ENCODE data around the gene MRPL2.

MRPL2 gene

DNA sequence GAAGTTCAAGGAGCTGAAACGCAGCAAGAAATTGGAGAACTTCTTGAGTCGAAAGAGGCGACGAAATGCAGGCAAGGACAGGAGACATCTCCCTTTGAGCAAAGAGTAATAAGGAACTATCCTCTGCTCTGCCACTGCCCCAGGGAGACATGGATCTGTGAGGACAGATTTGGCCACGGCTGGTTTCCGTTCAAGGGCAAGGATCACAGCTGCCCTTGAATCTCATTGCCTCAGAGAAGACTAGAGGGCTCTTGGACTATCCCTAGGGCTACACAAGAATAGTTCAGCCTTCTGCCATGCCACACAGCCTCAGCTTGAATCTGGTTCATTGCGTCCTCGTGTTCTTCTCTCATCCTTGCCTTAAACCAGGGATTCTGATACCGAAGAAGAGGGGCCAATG, 30.1 kb downstream of the MRPL2 start:
- no peak overlapping the region for H3K4me3 ChIP-seq (ENCODE audit: low read depth, low read length)
- no peaks in the 10 kb centered on the region for H3K4me1 ChIP-seq (ENCODE audit: control insufficient read depth, insufficient read depth, low read length)
- H3K27ac ChIP-seq (ENCODE audit: extremely low read depth, low read depth, low read length), result no peak overlapping the region
- H3K9me3 ChIP-seq (ENCODE audit: control insufficient read depth, insufficient read depth, low read depth, low read length), result no peaks in the 10 kb centered on the region
- ChIA-PET POLR2A (interaction anchor here (1.8 to 9.2 kb wide), 2 partner anchors 15 to 24 kb away, joined by 9 to 66 read pairs; partner anchors contain the start of genes CUL7, KLHDC3 and MEA1), CTCF (interaction anchor here (0.6 kb wide), 1 partner anchor 15 kb away, joined by 3 read pairs; the partner anchor contains the start of gene KLHDC3)
- TF ChIP-seq ZNF37A (tag by site-specific recombination; IDR thresholded peaks at IDR 0.05) (no peak), ZNF529 (tag by site-specific recombination; IDR thresholded peaks at IDR 0.05; ENCODE audit: insufficient replicate concordance) (no peak)
- TF ChIP-seq, protein P1, sequence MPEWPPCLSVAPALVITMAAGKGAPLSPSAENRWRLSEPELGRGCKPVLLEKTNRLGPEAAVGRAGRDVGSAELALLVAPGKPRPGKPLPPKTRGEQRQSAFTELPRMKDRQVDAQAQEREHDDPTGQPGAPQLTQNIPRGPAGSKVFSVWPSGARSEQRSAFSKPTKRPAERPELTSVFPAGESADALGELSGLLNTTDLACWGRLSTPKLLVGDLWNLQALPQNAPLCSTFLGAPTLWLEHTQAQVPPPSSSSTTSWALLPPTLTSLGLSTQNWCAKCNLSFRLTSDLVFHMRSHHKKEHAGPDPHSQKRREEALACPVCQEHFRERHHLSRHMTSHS (tag by site-specific recombination; IDR thresholded peaks at IDR 0.05), result no peak
- peaks cover 78 to 84% of the 10 kb centered on the region in 2 experiments for H3K36me3 ChIP-seq (ENCODE audit: control insufficient read depth in 2 of 2, insufficient read depth in 1 of 2, low read length in 2 of 2)

DNA sequence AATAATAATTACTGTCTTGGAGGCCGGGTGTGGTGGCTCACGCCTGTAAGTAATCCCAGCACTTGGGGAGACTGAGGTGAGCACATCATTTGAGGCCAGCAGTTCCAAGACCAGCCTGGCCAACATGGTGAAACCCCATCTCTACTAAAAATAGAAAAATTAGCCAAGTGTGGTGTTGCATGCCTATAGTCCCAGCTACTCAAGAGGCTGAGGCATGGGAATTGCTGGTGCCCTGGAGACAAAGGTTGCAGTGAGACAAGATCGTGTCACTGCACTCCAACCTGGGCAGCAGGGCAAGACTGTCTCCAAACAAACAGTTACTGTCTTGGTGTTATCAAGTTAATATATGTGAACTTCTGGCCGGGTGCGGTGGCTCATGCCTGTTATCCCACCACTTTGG, 32.9 kb downstream of the MRPL2 start:
- H3K27ac ChIP-seq (ENCODE audit: extremely low read depth, low read depth, low read length), result no peak overlapping the region
- H3K36me3 ChIP-seq (ENCODE audit: control insufficient read depth in 2 of 2, insufficient read depth in 1 of 2, low read length in 2 of 2), result peaks cover 69 to 73% of the 10 kb centered on the region in 2 experiments
- ChIA-PET POLR2A (interaction anchor here (1.1 to 9.2 kb wide), 4 partner anchors 9 to 27 kb away, joined by 3 to 66 read pairs (median 12); partner anchors contain the start of genes CUL7, KLHDC3 and MEA1), CTCF (interaction anchor here (0.6 to 1.2 kb wide), 6 partner anchors 10 to 1052 kb away, joined by 3 to 5 read pairs (median 3); no protein-coding TSS in a partner anchor)
- TF ChIP-seq ZFP41 (tag by site-specific recombination; IDR thresholded peaks at IDR 0.05; ENCODE audit: borderline replicate concordance) (no peak), ZIC2 (tag by site-specific recombination; IDR thresholded peaks at IDR 0.05) (no peak), ZNF19 (tag by site-specific recombination; IDR thresholded peaks at IDR 0.05; ENCODE audit: low read depth) (no peak), ZNF596 (tag by site-specific recombination; IDR thresholded peaks at IDR 0.05) (no peak), ZNF391 (tag by site-specific recombination; IDR thresholded peaks at IDR 0.05; ENCODE audit: borderline replicate concordance, low read depth) (no peak), MZF1 (tag by site-specific recombination; IDR thresholded peaks at IDR 0.05; ENCODE audit: borderline replicate concordance) (no peak), ZNF473 (tag by site-specific recombination; IDR thresholded peaks at IDR 0.05) (no peak), ZNF677 (tag by site-specific recombination; IDR thresholded peaks at IDR 0.05) (no peak), REPIN1 (tag by site-specific recombination; IDR thresholded peaks at IDR 0.05; ENCODE audit: low read depth) (no peak), GLI2 (tag by site-specific recombination; IDR thresholded peaks at IDR 0.05; ENCODE audit: borderline replicate concordance, low read depth) (no peak), ZEB2 (tag by site-specific recombination; IDR thresholded peaks at IDR 0.05) (no peak), ZFP69B (tag by site-specific recombination; IDR thresholded peaks at IDR 0.05) (no peak), ZNF660 (tag by site-specific recombination; IDR thresholded peaks at IDR 0.05) (no peak), ZNF830 (tag by site-specific recombination; IDR thresholded peaks at IDR 0.05; ENCODE audit: low read depth) (no peak), ZNF324 (tag by site-specific recombination; IDR thresholded peaks at IDR 0.05) (no peak), ZFHX2 (tag by site-specific recombination; conservative IDR thresholded peaks at IDR 0.05) (no peak), HOXD13 (CRISPR knock-in tag; IDR thresholded peaks at IDR 0.05; ENCODE audit: borderline replicate concordance) (no peak)
- TF ChIP-seq, protein P2, sequence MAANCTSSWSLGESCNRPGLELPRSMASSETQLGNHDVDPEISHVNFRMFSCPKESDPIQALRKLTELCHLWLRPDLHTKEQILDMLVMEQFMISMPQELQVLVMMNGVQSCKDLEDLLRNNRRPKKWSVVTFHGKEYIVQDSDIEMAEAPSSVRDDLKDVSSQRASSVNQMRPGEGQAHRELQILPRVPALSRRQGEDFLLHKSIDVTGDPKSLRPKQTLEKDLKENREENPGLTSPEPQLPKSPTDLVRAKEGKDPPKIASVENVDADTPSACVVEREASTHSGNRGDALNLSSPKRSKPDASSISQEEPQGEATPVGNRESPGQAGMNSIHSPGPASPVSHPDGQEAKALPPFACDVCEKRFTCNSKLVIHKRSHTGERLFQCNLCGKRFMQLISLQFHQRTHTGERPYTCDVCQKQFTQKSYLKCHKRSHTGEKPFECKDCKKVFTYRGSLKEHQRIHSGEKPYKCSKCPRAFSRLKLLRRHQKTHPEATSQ (tag by site-specific recombination; IDR thresholded peaks at IDR 0.05), result no peak
- H3K4me1 ChIP-seq (ENCODE audit: control insufficient read depth, insufficient read depth, low read length), result no peaks in the 10 kb centered on the region
- H3K9me3 ChIP-seq (ENCODE audit: control insufficient read depth, insufficient read depth, low read depth, low read length), result no peaks in the 10 kb centered on the region
- H3K4me3 ChIP-seq (ENCODE audit: low read depth, low read length), result no peak overlapping the region

DNA sequence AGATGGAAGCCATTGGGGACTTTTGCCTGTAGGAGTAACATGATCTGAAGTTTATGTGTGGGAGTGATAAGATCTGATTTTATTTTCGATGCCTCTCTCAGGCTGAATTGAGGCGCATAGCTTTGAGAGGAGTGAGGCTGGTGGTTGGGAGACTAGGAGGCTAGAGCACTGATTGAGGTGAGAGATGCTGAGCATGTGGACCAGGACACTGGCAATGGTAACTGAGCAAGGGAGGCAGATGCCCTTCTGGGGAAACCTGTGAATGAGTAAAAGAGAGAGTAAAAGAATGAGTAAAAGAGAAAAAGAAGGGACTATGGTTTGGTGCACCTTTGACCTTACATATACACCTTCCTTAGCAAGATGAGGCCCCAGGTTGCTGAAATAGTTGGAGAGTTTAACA, 34.8 kb downstream of the MRPL2 start:
- Histone ChIP-seq H3K27ac (ENCODE audit: extremely low read depth, low read depth, low read length) (no peak overlapping the region), H3K4me3 (ENCODE audit: low read depth, low read length) (no peak overlapping the region), H3K9me3 (ENCODE audit: control insufficient read depth, insufficient read depth, low read depth, low read length) (no peaks in the 10 kb centered on the region), H3K36me3 (ENCODE audit: control insufficient read depth in 2 of 2, insufficient read depth in 1 of 2, low read length in 2 of 2) (peaks cover 71 to 79% of the 10 kb centered on the region in 2 experiments), H3K4me1 (ENCODE audit: control insufficient read depth, insufficient read depth, low read length) (peaks cover 9% of the 10 kb centered on the region)
- ChIA-PET POLR2A (interaction anchor here (0.9 to 9.2 kb wide), 5 partner anchors 10 to 119 kb away, joined by 3 to 66 read pairs (median 13); partner anchors contain the start of genes CUL7, KLC4, KLHDC3 and MEA1), CTCF (interaction anchor here (0.6 to 0.7 kb wide), 2 partner anchors 10 to 119 kb away, joined by 3 read pairs; no protein-coding TSS in a partner anchor)
- no peak for TF ChIP-seq BCL11A (tag by site-specific recombination; IDR thresholded peaks at IDR 0.05; ENCODE audit: low read depth)
- no peak for TF ChIP-seq ZBTB21 (tag by site-specific recombination; IDR thresholded peaks at IDR 0.05)
- TF ChIP-seq KLF7 (tag by site-specific recombination; IDR thresholded peaks at IDR 0.05; ENCODE audit: borderline replicate concordance), result no peak
- TF ChIP-seq, protein P3, sequence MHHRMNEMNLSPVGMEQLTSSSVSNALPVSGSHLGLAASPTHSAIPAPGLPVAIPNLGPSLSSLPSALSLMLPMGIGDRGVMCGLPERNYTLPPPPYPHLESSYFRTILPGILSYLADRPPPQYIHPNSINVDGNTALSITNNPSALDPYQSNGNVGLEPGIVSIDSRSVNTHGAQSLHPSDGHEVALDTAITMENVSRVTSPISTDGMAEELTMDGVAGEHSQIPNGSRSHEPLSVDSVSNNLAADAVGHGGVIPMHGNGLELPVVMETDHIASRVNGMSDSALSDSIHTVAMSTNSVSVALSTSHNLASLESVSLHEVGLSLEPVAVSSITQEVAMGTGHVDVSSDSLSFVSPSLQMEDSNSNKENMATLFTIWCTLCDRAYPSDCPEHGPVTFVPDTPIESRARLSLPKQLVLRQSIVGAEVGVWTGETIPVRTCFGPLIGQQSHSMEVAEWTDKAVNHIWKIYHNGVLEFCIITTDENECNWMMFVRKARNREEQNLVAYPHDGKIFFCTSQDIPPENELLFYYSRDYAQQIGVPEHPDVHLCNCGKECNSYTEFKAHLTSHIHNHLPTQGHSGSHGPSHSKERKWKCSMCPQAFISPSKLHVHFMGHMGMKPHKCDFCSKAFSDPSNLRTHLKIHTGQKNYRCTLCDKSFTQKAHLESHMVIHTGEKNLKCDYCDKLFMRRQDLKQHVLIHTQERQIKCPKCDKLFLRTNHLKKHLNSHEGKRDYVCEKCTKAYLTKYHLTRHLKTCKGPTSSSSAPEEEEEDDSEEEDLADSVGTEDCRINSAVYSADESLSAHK (tag by site-specific recombination; IDR thresholded peaks at IDR 0.05), result no peak

Measured in HEK293 (cell line).